Measurements from ENCODE around the gene STK32C.

GRCh38 chr10:132202070-132202970 lies 105.4 kb downstream of the STK32C start:
- TF ChIP-seq, protein P1, sequence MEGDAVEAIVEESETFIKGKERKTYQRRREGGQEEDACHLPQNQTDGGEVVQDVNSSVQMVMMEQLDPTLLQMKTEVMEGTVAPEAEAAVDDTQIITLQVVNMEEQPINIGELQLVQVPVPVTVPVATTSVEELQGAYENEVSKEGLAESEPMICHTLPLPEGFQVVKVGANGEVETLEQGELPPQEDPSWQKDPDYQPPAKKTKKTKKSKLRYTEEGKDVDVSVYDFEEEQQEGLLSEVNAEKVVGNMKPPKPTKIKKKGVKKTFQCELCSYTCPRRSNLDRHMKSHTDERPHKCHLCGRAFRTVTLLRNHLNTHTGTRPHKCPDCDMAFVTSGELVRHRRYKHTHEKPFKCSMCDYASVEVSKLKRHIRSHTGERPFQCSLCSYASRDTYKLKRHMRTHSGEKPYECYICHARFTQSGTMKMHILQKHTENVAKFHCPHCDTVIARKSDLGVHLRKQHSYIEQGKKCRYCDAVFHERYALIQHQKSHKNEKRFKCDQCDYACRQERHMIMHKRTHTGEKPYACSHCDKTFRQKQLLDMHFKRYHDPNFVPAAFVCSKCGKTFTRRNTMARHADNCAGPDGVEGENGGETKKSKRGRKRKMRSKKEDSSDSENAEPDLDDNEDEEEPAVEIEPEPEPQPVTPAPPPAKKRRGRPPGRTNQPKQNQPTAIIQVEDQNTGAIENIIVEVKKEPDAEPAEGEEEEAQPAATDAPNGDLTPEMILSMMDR (IDR thresholded peaks at IDR 0.05): no peak
- no peak for TF ChIP-seq POLR2A (IDR thresholded peaks at IDR 0.05)
